ENCODE results near the gene EIF3D. TPM values are rescaled to one million over a fixed set of nuclear protein-coding genes. Genes with fewer than 3 reads are reported as not detected.

The EIF3D gene
- polyA plus RNA-seq, 1 experiment = 349 TPM

DNA sequence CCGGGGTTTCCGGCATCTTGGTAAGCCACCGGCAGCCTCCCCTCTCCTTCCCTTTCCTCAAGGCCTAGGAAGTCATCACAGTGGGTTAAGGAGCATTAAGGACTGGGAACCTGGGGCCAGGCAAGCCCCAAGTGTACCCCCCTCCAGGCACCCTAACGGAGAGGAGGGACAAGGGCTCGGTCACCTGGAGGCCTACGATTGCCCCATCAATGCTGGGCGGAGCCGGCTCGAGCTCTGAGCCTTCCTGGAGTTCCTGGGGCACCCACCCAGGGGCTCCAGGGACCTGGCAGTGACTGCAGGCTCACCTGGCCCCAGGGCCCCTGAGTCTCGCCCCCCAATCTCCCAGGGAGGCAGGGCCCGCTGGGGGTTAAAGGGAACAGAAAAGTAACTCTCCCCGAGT is 34.5 kb upstream of the EIF3D start:
- Histone ChIP-seq H3K4me3 (ENCODE audit: low read depth, low read length) (no peak overlapping the region), H3K27ac (ENCODE audit: low read depth, low read length) (no peak overlapping the region), H3K9me3 (ENCODE audit: control insufficient read depth, insufficient read depth, low read length) (no peaks in the 10 kb centered on the region; the same call in 1 of the 2 replicates), H3K27me3 (ENCODE audit: control insufficient read depth, insufficient read depth, low read length) (peaks cover 30% of the 10 kb centered on the region)
- DNase-seq (ENCODE audit: low read depth, low spot score) = no peak
- ChIA-PET POLR2A (no interaction called here), CTCF (interaction anchor here (0.5 to 0.6 kb wide), 2 partner anchors 9 to 637 kb away, joined by 3 read pairs; no protein-coding TSS in a partner anchor)
- TF ChIP-seq, protein P1, sequence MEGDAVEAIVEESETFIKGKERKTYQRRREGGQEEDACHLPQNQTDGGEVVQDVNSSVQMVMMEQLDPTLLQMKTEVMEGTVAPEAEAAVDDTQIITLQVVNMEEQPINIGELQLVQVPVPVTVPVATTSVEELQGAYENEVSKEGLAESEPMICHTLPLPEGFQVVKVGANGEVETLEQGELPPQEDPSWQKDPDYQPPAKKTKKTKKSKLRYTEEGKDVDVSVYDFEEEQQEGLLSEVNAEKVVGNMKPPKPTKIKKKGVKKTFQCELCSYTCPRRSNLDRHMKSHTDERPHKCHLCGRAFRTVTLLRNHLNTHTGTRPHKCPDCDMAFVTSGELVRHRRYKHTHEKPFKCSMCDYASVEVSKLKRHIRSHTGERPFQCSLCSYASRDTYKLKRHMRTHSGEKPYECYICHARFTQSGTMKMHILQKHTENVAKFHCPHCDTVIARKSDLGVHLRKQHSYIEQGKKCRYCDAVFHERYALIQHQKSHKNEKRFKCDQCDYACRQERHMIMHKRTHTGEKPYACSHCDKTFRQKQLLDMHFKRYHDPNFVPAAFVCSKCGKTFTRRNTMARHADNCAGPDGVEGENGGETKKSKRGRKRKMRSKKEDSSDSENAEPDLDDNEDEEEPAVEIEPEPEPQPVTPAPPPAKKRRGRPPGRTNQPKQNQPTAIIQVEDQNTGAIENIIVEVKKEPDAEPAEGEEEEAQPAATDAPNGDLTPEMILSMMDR (IDR thresholded peaks at IDR 0.05; ENCODE audit: low read depth, low read length) = no peak

DNA sequence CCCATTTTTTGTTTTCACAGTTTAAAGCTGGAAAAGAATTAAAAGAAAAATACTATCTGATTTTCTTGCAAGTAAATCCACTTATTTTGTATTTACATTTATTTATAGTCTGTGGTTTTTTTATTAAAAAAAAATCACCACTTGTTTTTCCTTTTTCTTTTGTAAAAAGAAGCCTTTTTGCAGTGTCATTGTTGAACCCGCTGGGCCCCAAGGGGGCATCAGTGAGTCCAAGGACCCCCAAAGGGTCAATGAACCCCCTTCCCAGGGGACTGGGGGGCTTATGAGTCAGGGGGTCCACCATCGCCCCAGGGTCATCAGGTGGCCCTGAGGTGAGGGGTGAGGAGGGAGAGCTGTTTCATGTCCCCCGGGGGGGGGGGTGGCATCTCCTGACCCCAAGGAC is 34.0 kb upstream of the EIF3D start:
- POLR2A ChIA-PET = no interaction called here
- CTCF ChIA-PET = interaction anchor here (0.5 to 0.6 kb wide), 2 partner anchors 9 to 637 kb away, joined by 3 read pairs; no protein-coding TSS in a partner anchor
- DNase-seq (ENCODE audit: low read depth, low spot score) = no peak

DNA sequence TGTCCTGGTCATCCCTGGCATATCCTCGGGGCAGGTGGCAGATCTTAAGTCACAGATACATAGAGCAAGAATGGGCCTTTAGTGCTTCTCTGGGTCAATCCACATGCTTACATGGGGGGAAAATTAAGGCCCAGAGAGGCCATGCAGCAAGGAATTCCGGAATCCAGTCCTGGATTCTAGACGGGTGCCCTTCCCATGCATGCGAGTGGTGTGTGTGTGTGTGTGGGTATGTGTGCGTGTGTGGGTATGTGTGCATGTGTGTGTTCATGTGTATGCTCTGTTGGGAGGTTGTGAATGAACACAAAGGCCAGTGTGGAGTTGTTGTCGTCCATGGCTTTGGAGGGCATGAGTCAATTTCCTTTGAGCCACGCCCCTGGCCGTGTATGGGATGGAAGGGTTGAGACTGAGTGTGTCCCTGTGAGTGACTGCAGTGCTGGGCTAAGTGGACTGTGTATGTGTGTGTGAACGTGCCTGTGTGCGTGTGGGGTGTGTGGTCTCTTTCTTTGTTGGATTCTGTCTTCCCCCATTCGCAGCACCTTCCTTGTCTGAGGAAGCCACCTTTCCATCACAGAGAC is 33.4 kb upstream of the EIF3D start:
- no peak for DNase-seq (ENCODE audit: low read depth, low spot score)
- CTCF ChIA-PET = no interaction called here
- POLR2A ChIA-PET = no interaction called here
- Histone ChIP-seq H3K27me3 (ENCODE audit: control insufficient read depth, insufficient read depth, low read length) (peaks cover 28% of the 10 kb centered on the region), H3K4me3 (ENCODE audit: low read depth, low read length) (no peak overlapping the region), H3K9me3 (ENCODE audit: control insufficient read depth, insufficient read depth, low read length) (no peaks in the 10 kb centered on the region; the same call in 1 of the 2 replicates), H3K27ac (ENCODE audit: low read depth, low read length) (no peak overlapping the region)
- TF ChIP-seq, protein P1 (IDR thresholded peaks at IDR 0.05; ENCODE audit: low read depth, low read length) = no peak

More for the DNA sequence above, 34.0 kb upstream of the EIF3D start:
- no peak overlapping the region for H3K27ac ChIP-seq (ENCODE audit: low read depth, low read length)
- H3K9me3 ChIP-seq (ENCODE audit: control insufficient read depth, insufficient read depth, low read length) = no peaks in the 10 kb centered on the region; the same call in 1 of the 2 replicates
- no peak overlapping the region for H3K4me3 ChIP-seq (ENCODE audit: low read depth, low read length)
- peaks cover 30% of the 10 kb centered on the region for H3K27me3 ChIP-seq (ENCODE audit: control insufficient read depth, insufficient read depth, low read length)
- TF ChIP-seq, protein P1 (IDR thresholded peaks at IDR 0.05; ENCODE audit: low read depth, low read length) = no peak; the same call in 1 of the 2 replicates

DNA sequence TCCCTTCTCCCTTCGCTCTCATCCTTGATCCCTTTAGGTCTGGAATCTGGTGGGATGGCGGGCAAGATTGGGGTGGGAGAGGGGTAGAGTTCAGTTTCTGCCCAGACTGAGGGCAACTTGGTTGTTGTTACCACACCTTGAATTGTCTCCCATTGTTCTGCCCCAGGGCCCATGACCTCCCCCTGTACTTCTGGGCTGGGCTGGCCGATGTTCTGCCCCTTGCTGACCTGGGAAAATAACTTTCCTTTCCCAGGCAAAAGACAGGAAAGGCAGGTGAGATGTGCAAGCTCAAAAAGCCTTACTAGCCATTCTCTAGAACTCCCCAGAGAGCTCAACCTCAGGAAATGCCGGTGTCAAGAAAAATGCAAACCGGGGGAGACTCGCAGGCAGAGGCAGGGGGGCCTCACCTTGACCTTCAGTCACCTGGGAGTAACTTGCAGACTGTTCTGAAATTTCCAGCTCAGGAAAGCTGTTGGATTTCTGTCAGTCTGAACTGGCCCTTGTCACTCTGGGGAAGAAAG is 32.4 kb upstream of the EIF3D start:
- DNase-seq (ENCODE audit: low read depth, low spot score) = no peak
- no peak overlapping the region for H3K4me3 ChIP-seq (ENCODE audit: low read depth, low read length)
- CTCF ChIA-PET = interaction anchor here (0.6 to 1.1 kb wide), 4 partner anchors 196 to 295 kb away, joined by 3 to 6 read pairs (median 3); no protein-coding TSS in a partner anchor
- H3K9me3 ChIP-seq (ENCODE audit: control insufficient read depth, insufficient read depth, low read length) = no peaks in the 10 kb centered on the region; the same call in 1 of the 2 replicates
- H3K27ac ChIP-seq (ENCODE audit: low read depth, low read length) = no peak overlapping the region
- H3K27me3 ChIP-seq (ENCODE audit: control insufficient read depth, insufficient read depth, low read length) = peaks cover 29% of the 10 kb centered on the region
- POLR2A ChIA-PET = no interaction called here
- TF ChIP-seq, protein P1 (IDR thresholded peaks at IDR 0.05; ENCODE audit: low read depth, low read length) = no peak

DNA sequence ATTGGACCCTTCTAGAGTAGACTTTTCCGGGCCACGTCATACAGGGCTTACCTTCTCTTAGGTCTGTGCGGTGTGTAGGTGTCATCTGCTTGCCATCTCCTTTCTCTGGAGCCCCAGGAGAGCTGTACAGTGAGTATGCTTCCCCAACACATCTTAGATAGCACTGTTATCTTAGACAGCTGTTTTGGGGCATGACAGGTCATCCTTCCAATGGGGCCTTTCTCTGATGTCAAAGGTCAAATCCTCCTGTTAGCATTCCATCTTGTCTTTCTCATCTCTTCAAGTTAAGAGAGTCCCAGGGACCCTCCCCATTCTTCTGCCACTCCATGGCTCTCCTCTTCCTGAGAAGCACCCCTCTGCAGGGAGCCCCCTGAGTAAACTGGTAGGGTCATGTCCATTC is 31.0 kb upstream of the EIF3D start:
- H3K27me3 ChIP-seq (ENCODE audit: control insufficient read depth, insufficient read depth, low read length) = peaks cover 30% of the 10 kb centered on the region
- CTCF ChIA-PET = interaction anchor here (0.9 to 1.1 kb wide), 3 partner anchors 10 to 296 kb away, joined by 3 to 6 read pairs (median 3); no protein-coding TSS in a partner anchor
- no peak overlapping the region for H3K27ac ChIP-seq (ENCODE audit: low read depth, low read length)
- POLR2A ChIA-PET = no interaction called here
- DNase-seq (ENCODE audit: low read depth, low spot score) = no peak
- H3K9me3 ChIP-seq (ENCODE audit: control insufficient read depth, insufficient read depth, low read length) = no peaks in the 10 kb centered on the region; the same call in 1 of the 2 replicates
- no peak overlapping the region for H3K4me3 ChIP-seq (ENCODE audit: low read depth, low read length)
- TF ChIP-seq, protein P1 (IDR thresholded peaks at IDR 0.05; ENCODE audit: low read depth, low read length) = no peak
